Measurements from ENCODE around the gene CEP70. TPM values are rescaled to one million over a fixed set of nuclear protein-coding genes. Genes with fewer than 3 reads are reported as not detected.
A peak's percentile ranks its signal among the peaks of the same experiment; 100 is the strongest.

Gene CEP70
- total and polyA plus RNA-seq, 12 donors = 10.6 to 32.2 (median 23.8) TPM

- Histone ChIP-seq H3K9me3 (no peaks in the 10 kb centered on the region), H3K27me3 (no peaks in the 10 kb centered on the region), H3K4me3 (no peak overlapping the region), H3K27ac (no peak overlapping the region), H3K36me3 (no peaks in the 10 kb centered on the region), H3K4me1 (peaks cover 0 to 4% (median 0%) of the 10 kb centered on the region in 9 donors)
- ATAC-seq = no peak
- WGBS, 2 donors = 78 to 84% methylated on average over 43 of the region's 43 CpGs
- TF ChIP-seq, protein P1, sequence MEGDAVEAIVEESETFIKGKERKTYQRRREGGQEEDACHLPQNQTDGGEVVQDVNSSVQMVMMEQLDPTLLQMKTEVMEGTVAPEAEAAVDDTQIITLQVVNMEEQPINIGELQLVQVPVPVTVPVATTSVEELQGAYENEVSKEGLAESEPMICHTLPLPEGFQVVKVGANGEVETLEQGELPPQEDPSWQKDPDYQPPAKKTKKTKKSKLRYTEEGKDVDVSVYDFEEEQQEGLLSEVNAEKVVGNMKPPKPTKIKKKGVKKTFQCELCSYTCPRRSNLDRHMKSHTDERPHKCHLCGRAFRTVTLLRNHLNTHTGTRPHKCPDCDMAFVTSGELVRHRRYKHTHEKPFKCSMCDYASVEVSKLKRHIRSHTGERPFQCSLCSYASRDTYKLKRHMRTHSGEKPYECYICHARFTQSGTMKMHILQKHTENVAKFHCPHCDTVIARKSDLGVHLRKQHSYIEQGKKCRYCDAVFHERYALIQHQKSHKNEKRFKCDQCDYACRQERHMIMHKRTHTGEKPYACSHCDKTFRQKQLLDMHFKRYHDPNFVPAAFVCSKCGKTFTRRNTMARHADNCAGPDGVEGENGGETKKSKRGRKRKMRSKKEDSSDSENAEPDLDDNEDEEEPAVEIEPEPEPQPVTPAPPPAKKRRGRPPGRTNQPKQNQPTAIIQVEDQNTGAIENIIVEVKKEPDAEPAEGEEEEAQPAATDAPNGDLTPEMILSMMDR (IDR thresholded peaks at IDR 0.05) = no peak
- intact Hi-C loops (cut with DNase I) = no loop called here
- no peak for DNase-seq
Measured at GRCh38 chr3:138451595-138452162, 142.4 kb downstream of the CEP70 start.

DNA sequence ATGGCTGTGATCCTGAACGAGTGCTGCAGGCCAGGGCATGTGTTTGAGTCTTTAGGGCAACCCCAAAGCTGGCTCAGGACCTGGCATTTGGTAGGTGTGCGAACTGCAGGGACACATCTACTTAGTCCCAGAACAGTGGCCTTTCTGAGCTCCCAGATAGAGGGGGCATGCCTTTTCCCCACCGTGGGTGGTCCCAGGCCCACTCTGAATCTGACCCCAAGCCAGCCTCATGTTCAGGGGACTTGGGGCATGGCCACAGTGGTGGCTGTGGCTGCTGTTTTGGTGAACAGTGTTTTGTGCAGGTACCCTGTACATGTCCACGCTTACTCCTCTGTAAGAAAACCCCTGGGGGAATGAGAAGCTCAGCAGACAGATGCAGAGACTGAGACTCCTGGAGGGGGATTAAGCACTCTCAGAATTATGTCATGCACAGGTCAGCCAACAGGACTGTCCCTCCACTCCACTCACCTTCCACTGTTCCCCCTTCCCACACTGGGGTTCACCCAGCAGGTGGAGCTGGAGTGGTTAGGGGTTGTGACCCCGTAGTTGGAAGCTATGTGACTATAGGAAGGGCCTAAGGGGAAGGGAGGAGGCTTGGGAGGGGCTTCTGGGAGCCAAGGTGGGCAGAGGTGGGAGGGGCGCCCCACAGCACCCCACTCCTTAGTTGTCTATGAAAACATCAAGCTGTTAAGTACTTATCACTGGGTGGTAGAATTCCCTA, 143.2 kb downstream of the CEP70 start:
- ATAC-seq (peak in 1 of 8 donors; percentile 45), DNase-seq (no peak)
- no peak overlapping the region for H3K4me3 ChIP-seq
- H3K4me1 ChIP-seq = no peaks in the 10 kb centered on the region
- H3K27me3 ChIP-seq = no peaks in the 10 kb centered on the region
- intact Hi-C loops (cut with DNase I) = no loop called here
- no peaks in the 10 kb centered on the region for H3K36me3 ChIP-seq
- 79 to 83% methylated on average over 6 of the region's 6 CpGs for WGBS, 2 donors
- no peak overlapping the region for H3K27ac ChIP-seq
- no peaks in the 10 kb centered on the region for H3K9me3 ChIP-seq
- TF ChIP-seq, protein P1 (IDR thresholded peaks at IDR 0.05) = no peak

GRCh38 chr3:138450181-138450580, 143.9 kb downstream of the CEP70 start:
- WGBS, 2 donors = 93 to 96% methylated on average over 7 of the region's 7 CpGs
- Histone ChIP-seq H3K9me3 (no peaks in the 10 kb centered on the region), H3K36me3 (no peaks in the 10 kb centered on the region), H3K27me3 (no peaks in the 10 kb centered on the region), H3K4me1 (no peaks in the 10 kb centered on the region), H3K4me3 (no peak overlapping the region), H3K27ac (no peak overlapping the region)
- no peak for DNase-seq
- ATAC-seq = no peak
- intact Hi-C loops (cut with DNase I) = no loop called here
- TF ChIP-seq, protein P1 (IDR thresholded peaks at IDR 0.05) = no peak

DNA sequence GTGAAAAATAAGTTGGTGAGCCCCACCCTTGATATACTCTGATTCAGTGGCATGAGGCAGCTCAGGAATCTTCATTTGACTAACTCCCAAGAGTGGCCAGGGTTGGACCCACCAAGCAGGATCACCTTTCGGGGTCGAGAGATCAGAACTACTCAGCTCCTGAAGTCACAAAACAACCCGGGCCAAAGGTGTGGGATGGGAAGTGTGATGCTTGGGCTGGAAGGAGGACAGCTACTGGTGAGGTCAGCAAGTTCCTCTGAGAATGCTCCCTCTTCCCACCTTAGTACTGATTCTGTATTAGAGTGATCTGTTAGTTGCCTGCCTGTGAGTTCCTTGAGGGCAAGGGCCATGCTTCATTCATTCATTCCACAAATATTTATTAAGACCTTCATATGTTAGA, 144.6 kb downstream of the CEP70 start:
- H3K36me3 ChIP-seq = no peaks in the 10 kb centered on the region
- H3K9me3 ChIP-seq = no peaks in the 10 kb centered on the region
- DNase-seq = no peak
- no peaks in the 10 kb centered on the region for H3K27me3 ChIP-seq
- TF ChIP-seq, protein P1 (IDR thresholded peaks at IDR 0.05) = no peak
- H3K4me1 ChIP-seq = no peaks in the 10 kb centered on the region
- ATAC-seq = no peak
- 91 to 92% methylated on average over 3 of the region's 3 CpGs for WGBS, 2 donors
- intact Hi-C loops (cut with DNase I) = no loop called here
- H3K27ac ChIP-seq = no peak overlapping the region
- no peak overlapping the region for H3K4me3 ChIP-seq
